HG02840 (cell line): Measurements from ENCODE around the gene CYFIP2.

Source experiments
- ATAC-seq: cut with Tn5 transposase; IDR thresholded peaks from one replicate; pipeline ENCODE4 v1.9.1; 2021; ENCODE audit warnings: mild to moderate bottlenecking, moderate library complexity, moderate number of reproducible peaks; ENCODE audit not compliant: unreplicated experiment, low FRiP score

The CYFIP2 gene

GRCh38 chr5:157253547-157253946, 12.4 kb upstream of the CYFIP2 start:
- peak; percentile 53 for ATAC-seq

- ATAC-seq: no peak
Observed at GRCh38 chr5:157258450-157258849, 7.5 kb upstream of the CYFIP2 start.

- ATAC-seq: no peak
Observed at GRCh38 chr5:157259699-157260098, 6.2 kb upstream of the CYFIP2 start.

- ATAC-seq: no peak
Observed at GRCh38 chr5:157263496-157264090, 2.3 kb upstream of the CYFIP2 start.

- ATAC-seq: peak; percentile 56
Observed at GRCh38 chr5:157266286-157267007, 524 bp downstream of the CYFIP2 start.

- no peak for ATAC-seq
Observed at GRCh38 chr5:157267025-157267424, 1.1 kb downstream of the CYFIP2 start.

- ATAC-seq: no peak
Observed at GRCh38 chr5:157267761-157268480, 2.0 kb downstream of the CYFIP2 start.

- no peak for ATAC-seq
Observed at GRCh38 chr5:157269165-157269671, 3.3 kb downstream of the CYFIP2 start.

GRCh38 chr5:157269761-157270272, 3.9 kb downstream of the CYFIP2 start:
- no peak for ATAC-seq

- ATAC-seq: no peak
Observed at GRCh38 chr5:157270771-157271170, 4.8 kb downstream of the CYFIP2 start.

GRCh38 chr5:157271740-157272271, 5.9 kb downstream of the CYFIP2 start:
- peak; percentile 75 for ATAC-seq

- ATAC-seq: peak; percentile 49
Observed at GRCh38 chr5:157273131-157273556, 7.2 kb downstream of the CYFIP2 start.

GRCh38 chr5:157275403-157275802, 9.5 kb downstream of the CYFIP2 start:
- no peak for ATAC-seq

GRCh38 chr5:157278319-157279037, 12.6 kb downstream of the CYFIP2 start:
- no peak for ATAC-seq

- no peak for ATAC-seq
Observed at GRCh38 chr5:157279605-157280239, 13.8 kb downstream of the CYFIP2 start.

- ATAC-seq: no peak
Observed at GRCh38 chr5:157280927-157281326, 15.0 kb downstream of the CYFIP2 start.

GRCh38 chr5:157282150-157282549, 16.2 kb downstream of the CYFIP2 start:
- ATAC-seq: no peak

- peak; percentile 96 for ATAC-seq
Observed at GRCh38 chr5:157283434-157283833, 17.5 kb downstream of the CYFIP2 start.

- no peak for ATAC-seq
Observed at GRCh38 chr5:157284458-157285212, 18.7 kb downstream of the CYFIP2 start.
